Islet precursor cell (in vitro differentiated cells): ENCODE data around the gene GEMIN4.
"Not testable (repeated sequence)": the region's sequence is repeated elsewhere in the genome, so short reads cannot be mapped to it uniquely, and the experiment has no call there.

Experiments used
- DNase-seq: peaks from one replicate; pipeline ENCODE4 v3.0.0-alpha.2; 2018

The GEMIN4 gene

DNA sequence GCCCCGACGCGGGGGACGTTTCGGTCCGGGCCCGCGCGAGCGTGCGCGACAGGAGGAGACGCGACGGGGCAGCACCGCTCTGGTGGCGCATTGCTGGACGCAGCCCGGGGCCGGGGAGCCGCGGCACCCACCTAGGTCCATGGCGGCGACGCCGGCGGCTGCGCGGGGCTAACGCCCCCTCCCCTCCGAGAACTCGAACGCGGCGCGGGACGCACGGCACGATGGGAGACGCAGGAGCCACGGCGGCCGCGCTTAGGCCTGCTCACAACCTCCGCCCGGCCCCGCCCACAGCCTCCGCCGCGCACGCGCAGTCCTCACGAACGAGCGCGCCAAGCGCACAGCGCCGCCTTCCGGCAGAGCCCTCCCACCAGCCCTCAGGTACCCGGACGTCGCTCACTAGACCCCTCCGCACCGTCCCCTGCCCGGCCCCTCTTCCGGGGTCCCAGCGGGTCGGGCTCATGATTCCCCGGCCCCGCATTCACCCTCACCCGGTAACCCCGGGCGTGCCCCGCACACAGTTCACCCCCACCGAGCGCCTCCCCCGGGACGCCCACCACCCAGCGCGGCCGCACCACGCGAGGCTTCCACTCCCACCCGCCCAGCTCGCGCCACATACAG lies at the start of gene GEMIN4:
TSS of gene GEMIN4 (minus strand) at position 263 of the 618 bp plus-strand sequence. CDS start at position 141, 122 bp downstream.
- DNase-seq: peak; percentile 98

DNA sequence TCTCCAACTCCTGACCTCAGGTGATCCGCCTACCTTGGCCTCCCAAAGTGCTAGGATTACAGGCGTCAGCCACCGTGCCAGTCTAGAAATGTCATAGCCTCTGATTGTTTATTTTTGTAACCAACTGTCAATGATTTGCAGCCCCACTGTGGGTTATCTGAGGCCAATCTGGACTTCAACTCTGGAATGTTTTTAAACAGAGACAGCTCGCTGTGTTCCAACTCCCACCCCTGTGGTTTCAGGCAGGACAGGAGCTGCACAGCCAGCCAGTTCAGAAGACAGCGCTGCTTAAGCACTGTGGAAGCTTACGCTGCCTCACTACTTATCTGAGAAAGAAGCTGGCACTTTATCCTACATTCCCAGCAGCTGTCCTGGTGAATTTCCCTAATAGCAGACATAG lies 49.6 kb upstream of the GEMIN4 start:
- no peak for DNase-seq

DNA sequence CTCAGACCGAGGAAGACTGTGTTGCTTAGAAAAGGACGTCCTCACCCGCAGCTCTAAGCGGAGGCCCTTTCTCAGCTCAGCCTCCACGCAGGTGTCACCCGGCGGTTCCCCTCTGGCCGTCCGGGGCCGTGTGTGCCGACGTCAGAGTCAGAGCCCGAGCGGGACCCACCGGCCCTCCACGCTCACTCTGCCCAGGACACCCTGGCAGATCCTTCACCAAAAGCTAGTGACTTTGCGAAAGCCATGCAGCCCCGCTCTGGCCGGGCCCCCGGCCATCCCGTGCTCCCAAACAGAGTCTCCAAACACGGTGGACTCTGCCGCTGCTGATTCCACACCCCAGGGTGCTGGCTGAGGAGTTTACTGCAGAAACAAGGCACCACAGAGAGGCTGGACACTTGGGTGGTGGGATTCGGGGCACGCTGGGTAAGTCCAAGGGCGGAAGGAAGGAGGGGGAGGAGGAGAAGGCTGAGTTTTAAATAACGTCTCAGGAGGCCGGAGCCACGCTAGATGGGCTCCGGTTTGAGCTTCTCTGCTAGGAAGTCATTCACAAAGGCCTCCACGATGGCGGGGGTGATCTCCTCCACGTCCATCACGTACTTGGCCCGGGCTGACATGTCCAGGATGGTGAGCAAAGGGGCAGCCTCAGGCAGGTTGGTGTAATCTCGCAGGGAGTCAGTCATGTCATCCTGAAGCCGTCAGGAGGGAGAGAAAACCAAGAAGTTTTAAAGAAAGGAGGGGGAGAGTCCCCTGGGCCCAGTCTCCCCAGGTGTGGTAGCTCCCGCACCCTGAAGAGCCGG lies 48.6 kb upstream of the GEMIN4 start:
- no peak for DNase-seq

DNA sequence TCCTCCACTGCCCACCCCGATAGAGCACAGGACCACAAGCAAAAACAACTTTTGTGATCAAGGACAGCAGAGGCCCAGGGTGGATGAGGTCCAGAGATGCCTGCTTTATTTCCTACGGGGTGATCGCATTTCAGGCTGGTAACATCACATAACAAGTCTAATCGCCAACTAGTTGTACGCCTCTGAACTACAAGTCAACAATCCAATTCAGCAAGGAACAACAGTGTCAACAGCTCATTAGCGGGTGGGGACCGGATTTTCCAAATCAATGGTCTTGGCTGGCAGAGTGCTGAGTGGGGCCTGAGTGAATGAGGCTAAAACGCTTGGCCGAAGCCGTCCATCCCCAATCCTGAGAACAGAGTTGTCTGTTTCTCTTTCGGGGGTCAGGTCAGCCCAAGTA lies 47.2 kb upstream of the GEMIN4 start:
- DNase-seq: no peak

DNA sequence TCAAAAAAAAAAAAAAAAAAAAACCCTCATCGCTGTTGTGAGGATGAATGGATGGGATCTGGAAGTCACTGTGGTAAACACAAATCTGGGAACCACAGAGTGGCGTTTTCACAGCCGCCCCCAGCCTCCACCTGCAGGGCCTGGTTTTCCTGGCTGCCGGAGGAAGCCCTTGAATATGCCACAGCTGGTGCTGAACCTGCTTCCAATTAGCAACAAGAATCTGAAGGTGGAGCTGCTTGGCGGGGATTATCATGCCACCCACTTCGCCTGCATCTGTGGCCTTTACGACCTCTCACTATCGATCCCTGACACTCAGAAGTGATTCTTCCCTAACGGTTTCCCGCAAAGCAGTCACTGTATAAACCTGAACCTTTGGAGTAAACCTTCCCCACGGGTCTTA lies 46.2 kb upstream of the GEMIN4 start:
- DNase-seq: peak; percentile 44

DNA sequence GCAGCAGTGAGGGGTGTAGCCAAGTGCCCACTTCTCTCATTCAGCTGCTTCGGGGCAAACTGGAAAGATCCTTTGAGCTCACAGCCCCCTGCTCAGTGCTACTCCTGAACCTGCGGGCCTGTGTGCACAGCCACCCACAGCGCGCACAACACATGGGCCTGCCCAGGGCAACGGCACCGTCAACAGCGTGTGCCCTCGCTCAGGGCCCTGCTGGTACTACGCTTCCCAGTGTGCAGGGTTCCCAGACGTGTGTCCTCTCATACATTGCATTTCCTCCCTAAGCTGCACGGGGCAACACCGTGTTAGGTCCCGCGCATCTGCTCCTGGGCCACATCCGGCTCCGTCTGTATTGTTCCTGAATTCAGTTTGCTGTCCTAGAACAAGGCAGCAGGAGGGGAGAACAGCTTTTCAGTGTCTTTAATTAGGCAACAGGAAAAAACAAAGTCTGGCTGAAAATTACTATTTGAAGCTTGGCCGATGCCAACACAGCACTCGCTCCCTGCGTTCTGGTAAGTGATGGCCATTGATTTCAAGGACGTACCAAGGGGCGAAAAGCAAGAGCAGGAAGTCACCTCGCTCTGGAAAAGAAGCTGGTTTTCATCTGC lies 45.3 kb upstream of the GEMIN4 start:
- peak; percentile 55 for DNase-seq

DNA sequence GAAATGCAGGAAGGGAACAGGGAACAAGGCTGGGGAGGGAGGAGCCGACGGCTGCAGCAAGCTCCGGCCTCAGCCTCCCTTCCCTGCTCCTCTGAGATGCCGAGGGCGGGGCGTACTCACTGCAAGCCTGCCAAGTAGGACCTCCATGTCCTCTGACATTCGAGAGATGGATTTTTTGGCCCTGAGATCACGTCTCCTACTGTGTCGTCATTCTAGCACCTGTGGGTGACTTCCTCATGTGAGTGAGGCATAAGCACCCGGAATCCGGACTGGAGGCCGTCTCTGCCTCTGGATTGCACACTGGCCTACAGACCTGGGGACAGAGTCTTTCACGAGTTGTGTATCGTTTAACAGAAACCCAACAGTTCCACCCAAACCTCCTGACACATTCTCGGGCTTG lies 44.5 kb upstream of the GEMIN4 start:
- peak; percentile 56 for DNase-seq

DNA sequence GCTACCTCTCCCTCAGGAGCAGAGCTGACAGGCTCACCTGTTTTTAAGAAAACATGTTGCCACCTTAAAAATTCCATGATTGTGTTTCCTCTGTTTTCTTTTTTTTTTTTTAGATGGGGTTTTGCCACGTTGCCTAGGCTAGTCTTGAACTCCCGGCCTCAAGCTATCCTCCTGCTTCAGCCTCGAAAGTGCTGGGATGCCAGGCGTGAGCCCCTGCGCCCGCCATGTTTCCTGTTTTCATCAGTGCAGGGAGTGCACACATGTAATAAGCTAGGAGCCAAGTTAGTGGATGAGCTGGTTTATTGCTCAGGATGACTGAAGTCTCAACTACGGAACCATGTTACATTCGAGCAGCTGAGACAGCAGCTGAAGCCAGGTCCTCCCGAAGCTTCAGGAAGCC lies 43.7 kb upstream of the GEMIN4 start:
- DNase-seq: no peak

DNA sequence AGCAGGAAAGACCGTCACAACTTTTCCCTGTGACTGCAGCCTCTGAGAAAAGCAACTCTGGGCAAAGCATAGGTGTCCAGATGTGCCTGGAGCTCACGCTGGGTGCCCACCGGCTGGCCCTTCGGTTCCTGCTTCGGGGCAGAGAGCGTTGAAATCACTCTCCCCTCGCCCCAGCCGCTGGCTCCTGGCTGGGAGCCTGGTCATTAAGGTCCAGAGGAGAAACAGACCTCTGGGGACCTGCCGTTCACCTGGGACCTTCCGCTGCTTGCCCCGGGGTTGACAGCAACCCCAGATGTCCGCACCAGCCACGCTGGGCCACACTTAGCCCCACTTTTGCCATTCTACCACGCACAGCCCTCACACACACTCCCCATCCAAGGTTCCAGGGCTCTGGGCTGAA lies 43.2 kb upstream of the GEMIN4 start:
- peak; percentile 50 for DNase-seq

DNA sequence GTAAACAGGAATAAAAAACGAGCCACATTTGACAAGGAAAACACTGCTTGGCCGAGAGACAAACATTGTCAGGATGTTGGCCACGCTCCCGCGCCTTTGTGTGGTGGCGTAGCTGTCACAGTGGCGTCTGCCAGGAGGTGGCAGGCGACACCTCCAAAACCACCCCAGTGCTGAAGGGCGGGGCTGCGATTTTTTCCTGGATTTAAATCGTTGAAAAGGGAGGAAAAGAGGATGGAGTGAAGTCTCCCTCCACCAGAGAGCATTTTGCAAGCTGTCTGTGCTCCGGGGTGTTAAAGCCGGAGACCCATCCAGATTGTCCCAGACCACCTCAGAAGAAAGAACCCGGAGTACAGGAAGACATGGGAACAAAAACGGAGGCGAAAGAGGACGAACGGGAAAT lies 42.8 kb upstream of the GEMIN4 start:
- DNase-seq: peak; percentile 87

DNA sequence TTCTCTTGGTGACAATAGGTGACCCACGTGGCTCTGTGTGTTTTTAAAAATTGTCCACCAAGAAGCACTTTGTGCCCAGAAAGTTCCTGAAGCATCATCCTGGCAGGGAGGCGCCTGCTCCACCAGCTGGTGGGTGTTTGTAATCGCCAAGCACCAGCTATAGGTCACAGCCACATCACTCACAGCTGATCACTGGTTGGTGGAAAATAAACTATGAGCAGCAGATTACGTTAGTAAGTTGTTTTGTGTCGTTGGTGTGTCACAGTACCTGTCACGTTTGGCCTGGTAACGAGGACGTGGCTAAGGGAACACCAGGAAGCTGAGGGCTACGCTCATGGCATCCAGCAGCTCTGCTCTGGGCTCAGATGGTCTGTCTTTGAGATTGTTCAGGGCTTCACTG lies 40.2 kb upstream of the GEMIN4 start:
- DNase-seq: peak; percentile 55

DNA sequence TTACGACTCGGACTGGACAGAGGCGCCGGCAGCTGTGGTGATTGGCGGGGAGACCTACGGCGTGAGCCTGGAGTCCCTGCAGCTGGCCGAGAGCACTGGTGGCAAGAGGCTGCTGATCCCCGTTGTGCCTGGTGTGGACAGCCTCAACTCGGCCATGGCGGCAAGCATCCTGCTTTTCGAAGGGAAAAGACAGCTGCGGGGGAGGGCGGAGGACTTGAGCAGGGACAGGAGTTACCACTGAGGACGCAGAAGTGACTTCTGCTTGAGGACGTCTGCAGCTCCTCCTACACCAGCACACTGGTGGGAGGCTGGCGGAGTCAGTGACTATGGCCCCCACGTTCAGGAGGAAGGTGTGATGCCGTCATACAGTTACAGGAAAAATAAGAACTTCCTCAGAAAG lies 39.8 kb upstream of the GEMIN4 start:
- DNase-seq: peak; percentile 55

DNA sequence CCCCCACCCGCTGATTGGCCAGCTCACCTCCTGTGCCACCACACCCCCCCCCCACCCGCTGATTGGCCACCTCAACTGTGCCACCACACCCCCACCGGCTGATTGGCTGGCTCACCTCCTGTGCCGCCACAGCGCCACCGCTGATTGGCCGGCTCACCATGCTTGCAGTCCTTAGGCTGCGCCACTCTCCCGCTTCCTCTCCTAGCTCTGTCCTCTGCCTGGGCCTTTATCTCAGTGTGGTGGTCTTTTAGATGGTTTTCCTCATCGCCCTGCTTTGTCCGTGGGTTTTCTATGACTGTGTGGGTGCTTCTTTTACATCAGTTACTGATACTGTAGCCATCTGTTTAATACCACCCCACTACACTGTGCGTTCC lies 38.8 kb upstream of the GEMIN4 start:
- DNase-seq: peak; percentile 85

DNA sequence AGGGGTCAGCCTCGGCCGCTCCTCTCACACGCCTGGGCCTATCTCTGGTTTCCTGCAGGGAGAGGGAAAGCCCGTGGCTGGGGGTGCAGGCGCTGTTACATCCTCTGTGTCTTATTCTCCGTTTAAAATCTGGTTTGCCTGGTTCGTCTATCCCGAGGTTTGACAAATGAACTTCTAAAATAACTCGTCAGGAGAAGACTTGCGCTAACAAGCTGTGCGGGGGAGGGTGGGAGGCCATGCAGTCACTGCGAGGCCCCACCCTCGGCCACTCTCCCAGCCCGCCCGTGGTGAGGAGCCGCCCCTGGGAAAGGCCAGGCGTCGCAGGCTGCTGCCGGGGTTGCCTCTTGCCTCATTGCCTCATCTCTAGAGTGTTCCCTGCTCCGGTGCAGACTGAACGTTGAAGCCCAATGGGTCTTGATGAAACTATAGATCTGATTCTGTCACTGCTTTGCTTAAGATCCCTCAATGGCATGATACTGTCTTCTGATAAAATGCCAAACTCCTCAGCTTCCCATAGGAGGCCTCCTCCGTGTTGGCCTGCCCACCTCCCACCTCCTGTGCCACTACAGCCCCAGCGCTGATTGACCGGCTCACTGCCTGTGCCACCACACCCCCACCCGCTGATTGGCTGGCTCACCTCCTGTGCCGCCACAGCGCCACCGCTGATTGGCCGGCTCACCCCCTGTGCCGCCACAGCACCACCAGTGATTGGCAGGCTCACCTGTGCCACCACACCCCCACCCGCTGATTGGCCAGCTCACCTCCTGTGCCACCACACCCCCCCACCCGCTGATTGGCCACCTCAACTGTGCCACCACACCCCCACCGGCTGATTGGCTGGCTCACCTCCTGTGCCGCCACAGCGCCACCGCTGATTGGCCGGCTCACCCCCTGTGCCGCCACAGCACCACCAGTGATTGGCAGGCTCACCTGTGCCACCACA lies 38.1 kb upstream of the GEMIN4 start:
- peak; percentile 93 for DNase-seq

DNA sequence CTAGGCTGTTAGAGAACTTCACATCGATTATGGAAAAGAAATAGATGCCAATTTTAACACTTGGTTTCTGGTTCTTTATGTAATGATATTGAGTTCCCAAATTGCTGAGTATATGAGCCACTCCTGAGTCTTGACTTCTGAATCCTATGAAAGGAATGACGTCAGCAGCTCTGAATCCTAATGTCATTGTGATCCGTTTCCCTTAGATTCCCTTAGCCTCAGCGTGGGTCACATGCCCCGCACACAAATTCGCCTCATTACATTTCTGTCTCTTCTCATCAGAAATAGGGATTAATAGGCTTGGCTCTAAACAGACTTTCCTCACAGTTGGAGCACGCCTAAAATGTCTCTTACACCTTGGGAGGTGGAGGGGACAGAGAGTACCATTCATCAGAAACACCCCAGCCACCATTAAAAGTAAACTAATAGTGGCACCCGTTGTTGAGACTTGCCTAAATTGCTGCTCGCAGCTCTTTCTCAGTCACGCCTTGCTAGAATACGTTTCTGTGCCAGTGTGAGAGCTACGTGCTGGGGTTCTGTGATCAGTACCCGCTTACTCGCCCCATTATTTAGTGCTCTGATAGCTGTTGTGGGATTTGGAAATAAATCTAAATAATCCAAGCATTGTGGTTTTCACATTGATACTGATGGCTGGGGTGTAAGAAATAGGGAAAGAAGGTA lies 37.2 kb upstream of the GEMIN4 start:
- peak; percentile 43 for DNase-seq

DNA sequence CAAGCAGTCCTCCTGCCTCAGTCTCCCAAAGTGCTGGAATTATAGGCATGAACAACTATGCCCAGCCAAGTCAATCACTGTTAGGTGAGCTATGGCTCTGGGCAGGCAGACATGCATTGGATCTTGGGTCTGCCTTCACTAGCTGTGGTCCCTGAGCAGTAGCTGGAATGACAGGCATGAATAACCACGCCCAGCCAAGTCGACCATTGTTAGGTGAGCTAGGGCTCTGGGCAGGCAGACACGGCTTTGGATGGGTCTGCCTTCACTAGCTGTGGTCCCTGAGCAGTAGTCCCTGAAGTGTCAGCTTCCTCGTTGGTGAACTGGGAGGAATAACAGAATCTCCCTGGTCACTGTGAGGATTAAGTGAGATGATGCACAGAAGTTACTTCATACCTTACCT lies 36.5 kb upstream of the GEMIN4 start:
- DNase-seq: peak; percentile 60

DNA sequence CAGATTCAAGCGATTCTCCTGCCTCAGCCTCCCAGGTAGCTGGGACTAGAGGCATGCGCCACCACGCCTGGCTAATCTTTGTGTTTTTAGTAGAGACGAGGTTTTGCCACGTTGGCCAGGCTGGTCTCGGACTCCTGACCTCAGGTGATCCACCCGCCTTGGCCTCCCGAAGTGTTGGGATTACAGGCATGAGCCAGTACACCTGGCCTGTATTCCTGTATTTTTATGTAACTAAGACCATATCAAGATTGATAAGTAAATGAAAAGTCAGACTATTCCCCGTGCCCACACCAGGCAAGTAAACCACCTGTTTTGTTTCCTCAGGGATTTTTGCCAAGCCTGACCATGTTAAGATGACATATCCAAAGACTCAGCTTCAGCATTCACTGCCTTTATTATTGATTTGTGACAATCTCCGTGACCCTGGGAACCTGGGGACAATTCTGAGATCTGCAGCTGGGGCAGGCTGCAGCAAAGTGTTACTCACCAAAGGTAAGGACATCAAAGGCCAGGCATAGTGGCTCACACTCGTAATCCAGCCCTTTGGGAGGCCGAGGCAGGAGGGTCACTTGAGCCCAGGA lies 35.7 kb upstream of the GEMIN4 start:
- DNase-seq: peak; percentile 50

DNA sequence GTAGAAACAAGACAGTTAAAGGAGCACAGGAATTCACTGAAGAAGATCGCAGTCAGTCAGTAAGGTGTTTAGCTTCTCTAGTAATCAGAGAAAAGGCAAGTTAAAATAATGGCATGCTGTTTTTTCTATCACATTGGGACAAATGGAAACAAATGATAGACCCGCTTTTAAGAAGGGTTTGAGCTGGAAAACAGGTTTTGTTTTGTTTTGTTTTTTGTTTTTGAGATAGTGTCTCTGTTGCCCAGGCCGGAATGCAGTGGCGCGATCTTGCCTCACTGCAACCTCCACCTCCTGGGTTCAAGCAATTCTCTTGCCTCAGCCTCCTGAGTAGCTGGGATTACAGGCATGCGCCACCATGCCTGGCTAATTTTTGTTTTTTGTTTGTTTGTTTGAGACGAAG lies 33.8 kb upstream of the GEMIN4 start:
- DNase-seq: not testable (repeated sequence)

DNA sequence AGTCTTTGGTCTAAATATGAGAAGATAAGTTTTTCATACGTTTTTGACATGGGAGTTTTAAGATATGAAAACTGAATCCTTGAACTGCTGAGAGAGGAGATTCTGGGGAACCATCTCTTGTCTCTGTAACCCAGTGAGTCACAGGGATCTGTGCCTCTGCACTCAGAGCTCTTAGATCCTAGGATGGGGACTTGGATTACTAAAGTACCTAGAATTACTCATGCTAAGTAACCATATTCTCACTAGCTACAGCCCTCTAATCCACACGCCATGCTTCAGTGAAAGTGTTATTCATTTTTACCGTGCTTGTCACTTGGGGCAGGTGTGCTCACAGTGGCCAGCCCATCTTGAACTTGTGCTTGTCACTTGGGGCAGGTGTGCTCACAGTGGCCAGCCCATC lies 32.1 kb upstream of the GEMIN4 start:
- no peak for DNase-seq

DNA sequence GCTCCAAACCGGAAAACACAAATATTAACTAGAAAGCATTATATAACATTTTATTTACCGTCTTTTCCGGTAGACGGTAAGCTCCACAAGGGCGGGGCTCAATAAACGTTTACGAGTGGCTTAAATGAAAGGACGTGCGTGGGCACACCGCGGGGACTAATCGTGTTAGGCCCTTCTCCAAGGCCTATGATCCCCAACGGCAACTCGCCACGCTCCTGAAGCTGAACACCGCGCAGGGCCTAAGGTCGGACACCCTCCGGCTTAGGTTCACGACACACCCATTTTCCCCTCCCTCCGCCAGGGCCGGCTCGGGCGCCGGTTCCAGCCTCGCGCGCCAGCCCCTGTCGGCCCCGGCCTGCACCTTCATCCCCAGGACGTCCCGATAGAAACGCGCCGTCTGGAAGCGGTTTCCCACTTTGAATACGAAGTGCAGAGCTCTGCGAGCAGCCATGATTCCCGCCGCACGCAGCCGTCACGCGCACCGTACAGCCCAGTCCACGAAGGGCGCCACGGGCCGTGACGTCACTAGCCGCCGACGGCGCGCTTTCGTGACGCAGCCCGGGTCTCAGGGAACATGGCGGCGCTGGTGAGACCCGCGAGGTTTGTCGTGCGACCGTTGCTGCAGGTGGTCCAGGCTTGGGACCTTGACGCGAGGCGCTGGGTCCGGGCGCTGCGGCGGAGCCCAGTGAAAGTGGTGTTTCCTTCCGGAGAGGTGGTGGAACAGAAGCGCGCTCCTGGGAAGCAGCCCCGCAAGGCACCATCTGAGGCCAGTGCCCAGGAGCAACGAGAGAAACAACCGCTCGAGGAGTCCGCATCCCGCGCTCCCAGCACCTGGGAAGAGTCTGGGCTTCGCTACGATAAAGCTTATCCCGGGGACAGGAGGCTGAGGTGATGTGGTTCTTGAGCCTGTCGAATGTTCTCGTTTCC lies 30.0 kb upstream of the GEMIN4 start, which contains the start of the genes GLOD4 and MRM3:
TSS of gene GLOD4 (minus strand) at position 476 of the 927 bp plus-strand sequence. CDS start at position 451, 25 bp downstream.
TSS of gene MRM3 (plus strand) at position 549 of the 927 bp plus-strand sequence. CDS start at position 575, 26 bp downstream.
- peak; percentile 96 for DNase-seq

DNA sequence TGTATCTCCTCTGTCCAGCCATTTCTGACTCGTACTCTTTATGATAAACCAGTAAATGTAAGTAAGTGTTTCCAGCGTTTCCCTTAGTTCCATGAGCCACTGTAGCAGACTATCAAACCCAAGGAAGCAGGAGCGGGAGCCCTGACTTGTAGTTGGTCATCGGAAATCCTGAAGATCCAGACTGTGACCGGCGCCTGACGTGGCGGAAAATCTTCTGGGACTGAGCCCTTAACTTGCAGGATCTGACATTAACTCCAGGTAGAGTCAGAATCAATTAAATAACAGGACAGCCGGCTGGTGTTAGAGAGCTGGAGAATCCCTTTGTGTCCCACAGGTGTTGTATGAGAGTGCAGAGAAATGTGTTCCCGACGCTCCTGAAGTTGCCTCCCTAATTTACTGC lies 26.0 kb upstream of the GEMIN4 start:
- no peak for DNase-seq
